SW480 (cell line): ENCODE results near the gene USP31.
"Not testable (repeated sequence)": the region's sequence is repeated elsewhere in the genome, so short reads cannot be mapped to it uniquely, and the experiment has no call there.

Source experiments
- DNase-seq: peaks from one replicate; pipeline ENCODE4 v3.0.0-alpha.2; 2016; ENCODE audit warnings: low spot score

USP31 gene

GRCh38 chr16:23096450-23096849 lies 52.8 kb downstream of the USP31 start:
- DNase-seq: not testable (repeated sequence)

GRCh38 chr16:23094136-23094535 lies 55.1 kb downstream of the USP31 start:
- DNase-seq: not testable (repeated sequence)

- no peak for DNase-seq
These were observed 56.5 kb downstream of the USP31 start for GRCh38 chr16:23092801-23093117.

- no peak for DNase-seq
These were observed 57.0 kb downstream of the USP31 start for GRCh38 chr16:23092072-23092800.

- DNase-seq: no peak
These were observed 60.1 kb downstream of the USP31 start for GRCh38 chr16:23089111-23089510.

- no peak for DNase-seq
These were observed 61.2 kb downstream of the USP31 start for GRCh38 chr16:23088018-23088417.

GRCh38 chr16:23085949-23086348 lies 63.3 kb downstream of the USP31 start:
- DNase-seq: no peak

- DNase-seq: no peak
These were observed 67.0 kb downstream of the USP31 start for GRCh38 chr16:23082161-23082788.

- no peak for DNase-seq
These were observed 67.6 kb downstream of the USP31 start for GRCh38 chr16:23081675-23082119.

GRCh38 chr16:23080747-23081146 lies 68.5 kb downstream of the USP31 start:
- no peak for DNase-seq

- DNase-seq: no peak
These were observed 68.9 kb downstream of the USP31 start for GRCh38 chr16:23080329-23080728.

- no peak for DNase-seq
These were observed 69.5 kb downstream of the USP31 start for GRCh38 chr16:23079675-23080301.

GRCh38 chr16:23074423-23074822 lies 74.8 kb downstream of the USP31 start:
- DNase-seq: no peak

- DNase-seq: no peak
These were observed 76.3 kb downstream of the USP31 start for GRCh38 chr16:23072769-23073549.

GRCh38 chr16:23072084-23072599 lies 77.1 kb downstream of the USP31 start:
- no peak for DNase-seq

- no peak for DNase-seq
These were observed 77.8 kb downstream of the USP31 start for GRCh38 chr16:23071196-23072083.

- DNase-seq: no peak
These were observed 79.4 kb downstream of the USP31 start for GRCh38 chr16:23069844-23070243.

- no peak for DNase-seq
These were observed 81.0 kb downstream of the USP31 start for GRCh38 chr16:23068079-23068736.

- no peak for DNase-seq
These were observed 82.6 kb downstream of the USP31 start for GRCh38 chr16:23066676-23067075.

GRCh38 chr16:23064639-23065038 lies 84.6 kb downstream of the USP31 start:
- DNase-seq: no peak

GRCh38 chr16:23062524-23062923 lies 86.7 kb downstream of the USP31 start:
- no peak for DNase-seq
